A549 (cell line): ENCODE measurements around the gene CAMK4. TPM values are rescaled to one million over a fixed set of nuclear protein-coding genes. Genes with fewer than 3 reads are reported as not detected.

Experiments
- ATAC-seq, 2 experiments: fragments of 200-7000 bp in 1 of 2; fragments of >200 bp in 1 of 2; cut with Nextera tagmentation in 1 of 2; cut with Tn5 transposase in 1 of 2; 3 replicates each; pipeline versions ENCODE4 v1.8.0 to v1.9.1; 2018 to 2020; ENCODE audit warnings: mild to moderate bottlenecking in 1 of 2, moderate library complexity in 1 of 2
- CTCF ChIA-PET: fragments of 300-600 bp; sonication (Branson Sonifier 250); formaldehyde crosslinking; extraction: SDS; loops from one replicate; lab custom pipeline; 2021; ENCODE audit warnings: antibody characterized with exemption, inconsistent platforms; lab: Yijun Ruan, JAX
- POLR2A ChIA-PET: fragments of 350-600 bp; formaldehyde crosslinking; extraction: SDS; loops from one replicate; lab custom pipeline; 2021; ENCODE audit warnings: antibody characterized with exemption, inconsistent platforms; lab: Yijun Ruan, JAX
- DNase-seq, 2 experiments: peaks; one replicate each; pipeline versions ENCODE4 v3.0.0 to v3.0.0-alpha.2; 2011 to 2016; ENCODE audit warnings: low read depth in 1 of 2, low spot score in 1 of 2
- FAIRE-seq: peaks from 2 replicates; lab custom pipeline; 2011; peaks lifted over from hg19 to GRCh38; lab: Jason Lieb, UNC
- H3K27ac ChIP-seq, 2 experiments: fragments of >200 bp; sonication (Bioruptor Twin); formaldehyde crosslinking; 3 replicates each; pipeline ENCODE4 v1.5.1; 2016 to 2017
- H3K4me1 ChIP-seq: fragments of >200 bp; sonication (Bioruptor Twin); formaldehyde crosslinking; 3 replicates; pipeline ENCODE4 v1.6.1; 2016
- H3K4me2 ChIP-seq: fragments of >200 bp; sonication (Bioruptor Twin); formaldehyde crosslinking; 3 replicates; pipeline ENCODE4 v1.6.1; 2016
- H3K4me3 ChIP-seq: fragments of >200 bp; sonication (Bioruptor Twin); formaldehyde crosslinking; 3 replicates; pipeline ENCODE4 v1.5.1; 2016
- H3K9me3 ChIP-seq: fragments of >200 bp; sonication (Bioruptor Twin); formaldehyde crosslinking; 3 replicates; pipeline ENCODE4 v1.6.1; 2016
- BHLHE40 ChIP-seq: IDR thresholded peaks from 2 replicates; pipeline ENCODE4 v1.6.1; 2012; ENCODE audit warnings: low read depth, low read length, inconsistent platforms
- CEBPB ChIP-seq, 2 experiments: fragments of >200 bp in 1 of 2; sonication (Bioruptor Twin) in 1 of 2; formaldehyde crosslinking in 1 of 2; IDR thresholded peaks; 2 replicates each; pipeline ENCODE4 v1.6.1; 2012 to 2016
- CHD2 ChIP-seq: fragments of 150-350 bp; IDR thresholded peaks from 2 replicates; pipeline ENCODE4 v1.6.1; 2014; ENCODE audit warnings: low read length; ENCODE audit not compliant: partially characterized antibody
- CHD4 ChIP-seq: fragments of 200-600 bp; sonication (generic); IDR thresholded peaks from 2 replicates; pipeline ENCODE4 v1.6.1; 2016; ENCODE audit warnings: antibody characterized with exemption, mild to moderate bottlenecking, borderline replicate concordance
- ESRRA ChIP-seq: fragments of 150-350 bp; IDR thresholded peaks from 2 replicates; pipeline ENCODE4 v1.6.1; 2014; ENCODE audit warnings: mild to moderate bottlenecking, low read length, borderline replicate concordance
- FOXS1 ChIP-seq: fragments of 250-450 bp; sonication (Bioruptor Pico); IDR thresholded peaks from 2 replicates; pipeline ENCODE4 v1.5.0; 2020; ENCODE audit warnings: mild to moderate bottlenecking, moderate library complexity
- GATA3 ChIP-seq: IDR thresholded peaks from 2 replicates; pipeline ENCODE4 v1.6.1; 2012; ENCODE audit warnings: borderline replicate concordance
- HEYL ChIP-seq: fragments of 250-450 bp; sonication (Bioruptor Pico); IDR thresholded peaks from 2 replicates; pipeline ENCODE4 v1.8.0; 2021; ENCODE audit warnings: mild to moderate bottlenecking, moderate library complexity
- HOXA7 ChIP-seq: fragments of 250-450 bp; sonication (Bioruptor Pico); IDR thresholded peaks from 2 replicates; pipeline ENCODE4 v1.5.0; 2020; ENCODE audit warnings: mild to moderate bottlenecking, moderate library complexity
- KDM1A ChIP-seq: fragments of 200-600 bp; sonication (generic); IDR thresholded peaks from 2 replicates; pipeline ENCODE4 v1.6.1; 2016; ENCODE audit warnings: low read depth, mild to moderate bottlenecking
- KDM5A ChIP-seq: fragments of 200-600 bp; sonication (generic); IDR thresholded peaks from 2 replicates; pipeline ENCODE4 v1.6.1; 2016; ENCODE audit warnings: antibody characterized with exemption, mild to moderate bottlenecking
- MAZ ChIP-seq: fragments of 150-350 bp; IDR thresholded peaks from 2 replicates; pipeline ENCODE4 v1.6.1; 2014; ENCODE audit warnings: antibody characterized with exemption, low read depth, low read length, borderline replicate concordance
- POLR2A ChIP-seq: IDR thresholded peaks from 2 replicates; pipeline ENCODE4 v1.6.1; 2012; ENCODE audit warnings: mild to moderate bottlenecking, low read length
- POLR2AphosphoS2 ChIP-seq: conservative IDR thresholded peaks from 2 replicates; pipeline ENCODE4 v1.6.1; 2012; ENCODE audit warnings: low read length, improper control_type of control experiment, inconsistent platforms
- TP53 ChIP-seq: fragments of 250-450 bp; sonication (Bioruptor Pico); IDR thresholded peaks from 2 replicates; pipeline ENCODE4 v1.5.0; 2021; ENCODE audit warnings: mild to moderate bottlenecking, moderate library complexity
- ZC3H11A ChIP-seq: fragments of 450-650 bp; IDR thresholded peaks from 2 replicates; pipeline ENCODE4 v1.6.1; 2014; ENCODE audit warnings: antibody characterized with exemption, mild to moderate bottlenecking
- WGBS: methylation state at CpG from one replicate; pipeline ENCODE4 v1.1.6; 2017; ENCODE audit errors: missing lambda C conversion rate; 5-methylcytosine and 5-hydroxymethylcytosine counted together
- polyA plus RNA-seq, 4 experiments: library from polyadenylated mRNA; depleted of rRNA in 3 of 4; stranded (reverse); fragments of >200 nt; fragmentation: RNase III in 1 of 4; extraction: RNeasy Plus Mini Kit Qiagen cat#74134 plus additional on column Dnase treatment in 1 of 4; gene quantifications; 2 replicates in 3 of 4; 3 replicates in 1 of 4; pipeline ENCODE4 v1.2.3, GENCODE V29; 2011 to 2017
- TF ChIP-seq, protein P1 (sequence below): IDR thresholded peaks from 2 replicates; pipeline ENCODE4 v1.6.1; 2012
- TF ChIP-seq, protein P2 (sequence below): fragments of >200 bp; sonication (Bioruptor Twin); formaldehyde crosslinking; IDR thresholded peaks from 3 replicates; pipeline ENCODE4 v1.5.1; 2016
- TF ChIP-seq, protein P3 (sequence below): IDR thresholded peaks from 2 replicates; pipeline ENCODE4 v1.6.1; 2012; ENCODE audit warnings: low read depth, borderline replicate concordance

The CAMK4 gene
- polyA plus RNA-seq, 2 of the 4 experiments (the other 2 are of a cell fraction) = not detected

DNA sequence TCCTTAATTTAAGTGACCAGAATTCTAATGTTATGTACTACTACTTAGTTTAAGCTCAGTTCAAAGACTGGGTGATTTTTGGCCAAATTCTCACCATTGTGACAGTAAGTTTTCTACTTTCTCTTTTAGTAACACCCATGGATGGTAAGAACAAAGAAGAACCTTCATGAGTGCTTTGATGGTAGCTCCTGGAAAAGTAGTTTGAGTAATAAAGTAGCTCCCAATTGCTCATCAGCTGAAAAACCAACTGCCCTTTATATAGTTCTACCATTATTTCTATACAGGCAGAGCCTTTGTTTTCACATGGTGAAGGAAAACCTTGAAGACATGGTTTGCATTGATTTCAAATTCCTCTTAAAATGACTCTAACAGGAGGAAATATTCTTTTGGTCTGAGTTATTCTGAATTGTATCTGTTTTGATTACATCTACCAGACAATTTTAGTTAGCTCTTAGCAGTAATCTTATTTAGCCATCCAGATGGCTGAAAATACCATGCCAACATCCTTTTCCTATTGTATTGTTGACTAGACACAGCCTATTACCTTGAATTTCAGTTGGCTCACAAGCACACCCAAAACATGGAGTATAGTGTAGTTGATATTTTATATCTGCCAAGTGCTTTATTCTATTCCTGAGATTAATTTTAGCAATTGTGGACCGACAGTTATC, 311.8 kb downstream of the CAMK4 start:
- no peaks in the 10 kb centered on the region for H3K4me1 ChIP-seq
- 10% methylated on average over 1 of the region's 1 CpG for WGBS
- FAIRE-seq (peak; percentile 23), ATAC-seq (no peak), DNase-seq (no peak)
- H3K9me3 ChIP-seq = no peaks in the 10 kb centered on the region
- POLR2A ChIA-PET = no interaction called here
- H3K27ac ChIP-seq = no peak overlapping the region
- no peak overlapping the region for H3K4me3 ChIP-seq
- CTCF ChIA-PET = no interaction called here
- no peak overlapping the region for H3K4me2 ChIP-seq
- no peak for TF ChIP-seq POLR2A
- TF ChIP-seq GATA3 = no peak
- TF ChIP-seq, protein P1, sequence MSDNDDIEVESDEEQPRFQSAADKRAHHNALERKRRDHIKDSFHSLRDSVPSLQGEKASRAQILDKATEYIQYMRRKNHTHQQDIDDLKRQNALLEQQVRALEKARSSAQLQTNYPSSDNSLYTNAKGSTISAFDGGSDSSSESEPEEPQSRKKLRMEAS = no peak
- no peak for TF ChIP-seq POLR2AphosphoS2
- no peak for TF ChIP-seq ZC3H11A
- no peak for TF ChIP-seq CHD4
- no peak for TF ChIP-seq TP53 (CRISPR knock-in tag)

GRCh38 chr5:111537141-111538024, 313.2 kb downstream of the CAMK4 start:
- no peak for ATAC-seq
- H3K4me1 ChIP-seq = no peaks in the 10 kb centered on the region
- TF ChIP-seq, protein P2, sequence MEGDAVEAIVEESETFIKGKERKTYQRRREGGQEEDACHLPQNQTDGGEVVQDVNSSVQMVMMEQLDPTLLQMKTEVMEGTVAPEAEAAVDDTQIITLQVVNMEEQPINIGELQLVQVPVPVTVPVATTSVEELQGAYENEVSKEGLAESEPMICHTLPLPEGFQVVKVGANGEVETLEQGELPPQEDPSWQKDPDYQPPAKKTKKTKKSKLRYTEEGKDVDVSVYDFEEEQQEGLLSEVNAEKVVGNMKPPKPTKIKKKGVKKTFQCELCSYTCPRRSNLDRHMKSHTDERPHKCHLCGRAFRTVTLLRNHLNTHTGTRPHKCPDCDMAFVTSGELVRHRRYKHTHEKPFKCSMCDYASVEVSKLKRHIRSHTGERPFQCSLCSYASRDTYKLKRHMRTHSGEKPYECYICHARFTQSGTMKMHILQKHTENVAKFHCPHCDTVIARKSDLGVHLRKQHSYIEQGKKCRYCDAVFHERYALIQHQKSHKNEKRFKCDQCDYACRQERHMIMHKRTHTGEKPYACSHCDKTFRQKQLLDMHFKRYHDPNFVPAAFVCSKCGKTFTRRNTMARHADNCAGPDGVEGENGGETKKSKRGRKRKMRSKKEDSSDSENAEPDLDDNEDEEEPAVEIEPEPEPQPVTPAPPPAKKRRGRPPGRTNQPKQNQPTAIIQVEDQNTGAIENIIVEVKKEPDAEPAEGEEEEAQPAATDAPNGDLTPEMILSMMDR = no peak
- TF ChIP-seq ZC3H11A = no peak
- TF ChIP-seq BHLHE40 = no peak
- TF ChIP-seq, protein P3, sequence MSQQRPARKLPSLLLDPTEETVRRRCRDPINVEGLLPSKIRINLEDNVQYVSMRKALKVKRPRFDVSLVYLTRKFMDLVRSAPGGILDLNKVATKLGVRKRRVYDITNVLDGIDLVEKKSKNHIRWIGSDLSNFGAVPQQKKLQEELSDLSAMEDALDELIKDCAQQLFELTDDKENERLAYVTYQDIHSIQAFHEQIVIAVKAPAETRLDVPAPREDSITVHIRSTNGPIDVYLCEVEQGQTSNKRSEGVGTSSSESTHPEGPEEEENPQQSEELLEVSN = no peak
- TF ChIP-seq CHD2 = no peak
- TF ChIP-seq HEYL (CRISPR knock-in tag) = no peak
- TF ChIP-seq, protein P1 = no peak
- TF ChIP-seq ESRRA = no peak
- TF ChIP-seq FOXS1 (CRISPR knock-in tag) = no peak
- TF ChIP-seq HOXA7 = no peak
- no peak for TF ChIP-seq KDM1A
- no peak for TF ChIP-seq KDM5A
- TF ChIP-seq CEBPB (IDR thresholded peaks at IDR 0.05) = no peak
- no peak for TF ChIP-seq MAZ
- TF ChIP-seq, all 56 proteins: peak for 0
- WGBS = 3% methylated on average over 1 of the region's 1 CpG
- ChIA-PET POLR2A (no interaction called here), CTCF (interaction anchor here (1.7 kb wide), 1 partner anchor 13 kb away, joined by 4 read pairs; no protein-coding TSS in a partner anchor)
- no peak for FAIRE-seq
- H3K4me2 ChIP-seq = no peak overlapping the region
- H3K4me3 ChIP-seq = no peak overlapping the region
- DNase-seq = no peak
- no peaks in the 10 kb centered on the region for H3K9me3 ChIP-seq
- H3K27ac ChIP-seq = no peak overlapping the region

Other genes starting within 250 kb of the CAMK4 start
- gene TSLP, start 152.7 kb upstream of the CAMK4 start, polyA plus RNA-seq (2011; rRNA removed) = 0.04 TPM in 1 of 2 replicates, not detected in the other
- not detected in 3 replicates for gene TSLP, start 152.7 kb upstream of the CAMK4 start, polyA plus RNA-seq (2017; fragmentation: RNase III; extraction: RNeasy Plus Mini Kit Qiagen cat#74134 plus additional on column Dnase treatment)
- 31.5 and 38.1 TPM in 2 replicates for gene WDR36, start 132.0 kb upstream of the CAMK4 start, polyA plus RNA-seq (2011; rRNA removed)
- gene WDR36, start 132.0 kb upstream of the CAMK4 start, polyA plus RNA-seq (2017; fragmentation: RNase III; extraction: RNeasy Plus Mini Kit Qiagen cat#74134 plus additional on column Dnase treatment) = 15.3 to 17.5 TPM (median 15.3 TPM) in 3 replicates